OCI-LY7 (cell line): Measurements from ENCODE around the gene STK11IP. TPM values are rescaled to one million over a fixed set of nuclear protein-coding genes. Genes with fewer than 3 reads are reported as not detected.

Experiments used
- BruUV-seq: library from RNA; stranded (reverse); fragments of 400-500 nt; replicated peaks from 2 replicates; lab custom pipeline; 2021; lab: Mats Ljungman, UMichigan
- CTCF ChIA-PET: fragments of 300-600 bp; sonication (Branson Sonifier 250); formaldehyde crosslinking; loops from one replicate; lab custom pipeline; 2022; ENCODE audit warnings: antibody characterized with exemption; ENCODE audit not compliant: unreplicated experiment; lab: Charles Lee
- POLR2A ChIA-PET: fragments of 300-600 bp; sonication (Branson Sonifier 250); formaldehyde crosslinking; loops from one replicate; lab custom pipeline; 2022; ENCODE audit warnings: antibody characterized with exemption; lab: Charles Lee
- DNase-seq: peaks from one replicate; pipeline ENCODE4 v3.0.0-alpha.2; 2015; ENCODE audit warnings: low spot score
- H2AFZ ChIP-seq: fragments of 200-600 bp; sonication (generic), shearing (Covaris generic); 2 replicates; pipeline ENCODE4 v1.6.1; 2014; ENCODE audit warnings: mild to moderate bottlenecking, antibody characterized with exemption, low read length, moderate library complexity
- H3K27ac ChIP-seq: fragments of 200-600 bp; sonication (generic); 2 replicates; pipeline ENCODE4 v1.5.1; 2014; ENCODE audit warnings: mixed run types, low read depth, mild to moderate bottlenecking, moderate library complexity, low read length, inconsistent platforms; ENCODE audit not compliant: poor library complexity, severe bottlenecking
- H3K36me3 ChIP-seq: fragments of 200-600 bp; sonication (generic); 2 replicates; pipeline ENCODE4 v1.6.1; 2014; ENCODE audit warnings: mild to moderate bottlenecking, antibody characterized with exemption, low read length, moderate library complexity, mixed read lengths; ENCODE audit not compliant: insufficient read depth
- H3K4me1 ChIP-seq: fragments of 200-600 bp; sonication (generic); 2 replicates; pipeline ENCODE4 v1.5.1; 2014; ENCODE audit warnings: mild to moderate bottlenecking, low read length; ENCODE audit not compliant: insufficient read depth, poor library complexity, severe bottlenecking
- H3K4me2 ChIP-seq: fragments of 200-600 bp; sonication (generic); 2 replicates; pipeline ENCODE4 v1.6.1; 2014; ENCODE audit warnings: mild to moderate bottlenecking, low read length
- H3K4me3 ChIP-seq: fragments of 200-600 bp; sonication (generic); 2 replicates; pipeline ENCODE4 v1.5.1; 2014; ENCODE audit warnings: mild to moderate bottlenecking, low read depth, low read length; ENCODE audit not compliant: poor library complexity, severe bottlenecking
- H3K79me2 ChIP-seq: fragments of 200-600 bp; sonication (generic); 2 replicates; pipeline ENCODE4 v1.6.1; 2016; ENCODE audit warnings: low read depth, mild to moderate bottlenecking, low read length, moderate library complexity, mixed read lengths; ENCODE audit not compliant: insufficient read depth
- H3K9me2 ChIP-seq: fragments of 200-600 bp; sonication (generic); 2 replicates; pipeline ENCODE4 v1.6.1; 2016; ENCODE audit warnings: mild to moderate bottlenecking, low read length, mixed read lengths; ENCODE audit not compliant: insufficient read depth
- H3K9me3 ChIP-seq: fragments of 200-600 bp; sonication (generic); 2 replicates; pipeline ENCODE4 v1.6.1; 2014; ENCODE audit warnings: mild to moderate bottlenecking, mixed run types, low read length, mixed read lengths
- H4K20me1 ChIP-seq: fragments of 200-600 bp; sonication (generic); 2 replicates; pipeline ENCODE4 v1.6.1; 2014; ENCODE audit warnings: mild to moderate bottlenecking, antibody characterized with exemption, low read length, moderate library complexity, mixed read lengths; ENCODE audit not compliant: insufficient read depth
- EZH2phosphoT487 ChIP-seq: fragments of 200-600 bp; sonication (generic); IDR thresholded peaks from 2 replicates; pipeline ENCODE4 v1.6.1; 2018; ENCODE audit warnings: low read depth, borderline replicate concordance, mild to moderate bottlenecking, mixed run types, antibody characterized with exemption, low read length, moderate library complexity, mixed read lengths
- intact Hi-C: fragments of 100-400 bp; cut with micrococcal nuclease; formaldehyde crosslinking; loops from one replicate; pipeline ENCODE4 v1.10.0; 2022; ENCODE audit not compliant: unreplicated experiment
- total RNA-seq, 2 experiments: library from RNA; depleted of rRNA in 1 of 2; stranded (reverse); fragments of >200 nt in 1 of 2; shearing (Covaris generic) in 1 of 2; gene quantifications; 2 replicates each; pipeline ENCODE4 v1.2.3, GENCODE V29; 2014 to 2022
- TF ChIP-seq, protein P1 (sequence below): fragments of 200-600 bp; sonication (generic); conservative IDR thresholded peaks from 2 replicates; pipeline ENCODE4 v1.5.1; 2014; ENCODE audit warnings: mild to moderate bottlenecking, antibody characterized with exemption, low read length, moderate library complexity, mixed read lengths

STK11IP gene
- total RNA-seq, 2 experiments from 2014 or later = 26.5 to 37.6 TPM

DNA sequence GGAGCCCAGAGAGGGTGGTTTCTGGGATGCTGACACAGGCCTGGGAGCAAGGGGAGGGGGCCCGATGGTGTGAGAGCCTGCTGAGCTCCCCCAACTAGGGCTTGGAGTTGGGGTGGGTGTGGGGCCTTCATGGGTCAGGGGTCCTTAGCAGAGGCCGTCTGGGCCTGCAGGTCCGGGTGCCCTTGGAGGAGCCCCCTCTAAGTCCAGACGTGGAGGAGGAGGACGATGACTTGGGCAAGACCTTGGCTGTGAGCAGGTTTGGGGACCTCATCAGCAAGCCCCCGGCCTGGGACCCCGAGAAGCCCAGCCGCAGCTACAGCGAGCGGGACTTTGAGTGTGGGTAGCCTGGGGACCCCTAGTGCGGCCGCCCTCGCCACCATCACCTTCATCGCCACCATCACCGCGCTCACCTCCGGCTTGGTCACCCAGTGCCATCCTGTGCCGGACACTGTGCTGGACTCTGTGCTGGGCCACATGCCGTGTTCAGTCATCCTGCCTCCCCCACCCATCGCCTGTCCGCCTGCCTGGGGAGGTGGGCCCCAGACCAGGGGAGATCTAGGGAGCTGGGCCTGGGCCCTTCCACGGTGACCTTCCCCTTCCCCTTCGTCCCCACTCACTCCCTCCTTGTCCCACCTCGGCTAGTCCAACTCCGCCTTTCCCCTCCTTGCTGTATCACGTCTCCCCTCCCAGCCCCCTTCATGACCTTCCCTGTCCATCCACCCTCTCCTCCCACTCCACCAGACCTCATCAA, 30.8 kb downstream of the STK11IP start:
- Histone ChIP-seq H3K27ac (no peak overlapping the region), H3K79me2 (no peaks in the 10 kb centered on the region), H3K9me2 (no peaks in the 10 kb centered on the region), H3K9me3 (no peaks in the 10 kb centered on the region), H4K20me1 (no peaks in the 10 kb centered on the region), H3K36me3 (no peaks in the 10 kb centered on the region), H2AFZ (no peak overlapping the region), H3K4me1 (no peaks in the 10 kb centered on the region), H3K4me2 (no peak overlapping the region), H3K4me3 (no peak overlapping the region)
- no TSS peak for BruUV-seq
- CTCF ChIA-PET = no interaction called here
- POLR2A ChIA-PET = no interaction called here
- DNase-seq = no peak
- intact Hi-C loops = no loop called here
- no peak for TF ChIP-seq EZH2phosphoT487
- TF ChIP-seq, protein P1, sequence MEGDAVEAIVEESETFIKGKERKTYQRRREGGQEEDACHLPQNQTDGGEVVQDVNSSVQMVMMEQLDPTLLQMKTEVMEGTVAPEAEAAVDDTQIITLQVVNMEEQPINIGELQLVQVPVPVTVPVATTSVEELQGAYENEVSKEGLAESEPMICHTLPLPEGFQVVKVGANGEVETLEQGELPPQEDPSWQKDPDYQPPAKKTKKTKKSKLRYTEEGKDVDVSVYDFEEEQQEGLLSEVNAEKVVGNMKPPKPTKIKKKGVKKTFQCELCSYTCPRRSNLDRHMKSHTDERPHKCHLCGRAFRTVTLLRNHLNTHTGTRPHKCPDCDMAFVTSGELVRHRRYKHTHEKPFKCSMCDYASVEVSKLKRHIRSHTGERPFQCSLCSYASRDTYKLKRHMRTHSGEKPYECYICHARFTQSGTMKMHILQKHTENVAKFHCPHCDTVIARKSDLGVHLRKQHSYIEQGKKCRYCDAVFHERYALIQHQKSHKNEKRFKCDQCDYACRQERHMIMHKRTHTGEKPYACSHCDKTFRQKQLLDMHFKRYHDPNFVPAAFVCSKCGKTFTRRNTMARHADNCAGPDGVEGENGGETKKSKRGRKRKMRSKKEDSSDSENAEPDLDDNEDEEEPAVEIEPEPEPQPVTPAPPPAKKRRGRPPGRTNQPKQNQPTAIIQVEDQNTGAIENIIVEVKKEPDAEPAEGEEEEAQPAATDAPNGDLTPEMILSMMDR = no peak

DNA sequence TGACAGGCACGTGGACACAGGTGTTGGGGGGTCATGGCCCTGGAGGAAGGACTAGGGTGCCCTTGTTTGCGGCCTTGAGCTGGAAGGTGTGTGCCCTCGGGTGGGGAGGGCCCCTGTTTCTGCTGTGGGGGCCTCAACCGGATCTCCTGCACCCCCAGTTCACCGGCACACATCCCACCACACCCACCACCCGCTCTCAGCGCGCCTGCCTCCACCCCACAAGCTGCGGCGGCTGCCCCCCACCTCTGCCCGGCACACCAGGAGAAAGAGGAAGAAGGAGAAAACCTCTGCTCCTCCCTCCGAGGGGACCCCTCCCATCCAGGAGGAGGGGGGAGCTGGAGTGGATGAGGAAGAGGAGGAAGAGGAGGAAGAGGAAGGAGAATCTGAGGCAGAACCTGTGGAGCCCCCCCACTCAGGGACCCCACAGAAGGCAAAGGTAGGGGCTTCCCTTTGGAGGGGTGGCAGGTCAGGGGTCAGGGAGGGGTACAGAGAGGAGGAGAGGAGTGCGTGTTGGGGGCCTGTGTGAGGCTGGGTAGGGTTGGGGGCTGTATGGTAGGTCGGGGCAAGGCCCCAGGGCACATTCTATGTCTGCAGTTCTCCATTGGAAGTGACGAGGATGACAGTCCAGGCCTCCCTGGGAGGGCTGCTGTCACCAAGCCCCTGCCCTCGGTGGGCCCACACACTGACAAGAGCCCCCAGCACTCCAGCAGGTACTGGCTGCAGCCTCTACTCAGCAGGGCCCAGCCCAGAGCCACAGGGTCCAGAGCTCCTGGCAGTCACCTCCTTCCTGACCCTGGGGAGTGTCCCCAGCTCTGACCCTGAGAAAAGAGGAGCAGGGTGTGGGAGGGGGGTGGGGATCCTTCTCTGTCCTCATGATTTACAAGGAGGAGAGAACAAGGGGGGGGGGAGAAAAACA, 31.6 kb downstream of the STK11IP start:
- no peaks in the 10 kb centered on the region for H4K20me1 ChIP-seq
- no peaks in the 10 kb centered on the region for H3K9me2 ChIP-seq
- H2AFZ ChIP-seq = no peak overlapping the region
- no peak overlapping the region for H3K4me2 ChIP-seq
- no peaks in the 10 kb centered on the region for H3K4me1 ChIP-seq
- no peak for DNase-seq
- H3K4me3 ChIP-seq = no peak overlapping the region
- H3K79me2 ChIP-seq = no peaks in the 10 kb centered on the region
- TF ChIP-seq, protein P1 = no peak
- TF ChIP-seq EZH2phosphoT487 = no peak
- BruUV-seq = no TSS peak
- H3K9me3 ChIP-seq = no peaks in the 10 kb centered on the region
- no peaks in the 10 kb centered on the region for H3K36me3 ChIP-seq
- intact Hi-C loops = no loop called here
- ChIA-PET CTCF (no interaction called here), POLR2A (interaction anchor here (0.6 kb wide), 1 partner anchor 96 kb away, joined by 4 read pairs; no protein-coding TSS in a partner anchor)
- no peak overlapping the region for H3K27ac ChIP-seq
